ENCODE measurements around the gene ASPSCR1. TPM values are rescaled to one million over a fixed set of nuclear protein-coding genes. Genes with fewer than 3 reads are reported as not detected.

ASPSCR1 gene
- total RNA-seq, 4 donors from 2014 or later = 10.1 to 21.0 (median 17.1) TPM

DNA sequence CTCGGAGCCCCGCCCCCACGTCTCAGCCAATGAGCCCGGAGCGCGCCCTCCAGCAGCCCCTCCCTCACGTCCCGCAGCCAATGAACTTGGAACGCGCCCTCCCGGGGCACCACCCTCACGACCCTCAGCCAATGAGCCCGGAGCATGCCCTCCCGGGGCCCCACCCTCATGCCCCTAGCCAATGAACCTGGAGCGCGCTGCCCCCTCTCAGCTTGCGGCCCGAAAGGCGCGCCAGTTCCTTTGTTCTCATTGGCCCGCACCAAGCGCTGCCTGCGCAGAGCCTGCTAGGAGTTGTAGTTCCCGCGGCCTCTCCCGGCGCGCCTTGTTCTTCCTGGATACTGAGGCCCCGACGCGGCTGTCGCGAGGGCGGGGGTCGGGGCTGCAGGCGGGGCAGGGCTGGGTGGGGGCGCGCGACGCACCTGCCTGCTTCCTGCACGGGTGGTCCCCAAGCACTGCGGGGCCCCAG is 45.6 kb downstream of the ASPSCR1 start, which contains the start of gene LRRC45:
LRRC45 (plus strand) TSS at position 325 of the 466 bp plus-strand sequence. CDS start 339 bp downstream, outside the sequence.
- Histone ChIP-seq H3K36me3 (peaks cover 0 to 26% (median 4%) of the 10 kb centered on the region in 3 donors), H3K4me1 (peaks cover 25 to 52% (median 30%) of the 10 kb centered on the region in 3 donors), H3K9me3 (no peaks in the 10 kb centered on the region), H3K4me3 (peak within 1 kb of the TSS; percentile 62 to 97 (median 82)), H3K27ac (peak within 1 kb of the TSS; percentile 75 to 88 (median 84)), H3K27me3 (no peaks in the 10 kb centered on the region)
- WGBS, 2 donors = 0% methylated on average over 6 to 10 of the region's 42 CpGs
- intact Hi-C loops (cut with DNase I) = loop anchor here (2.0 kb wide), 1 partner anchor 64 kb away; no protein-coding TSS in a partner anchor
- DNase-seq = peak; percentile 99
- TF ChIP-seq, protein P1, sequence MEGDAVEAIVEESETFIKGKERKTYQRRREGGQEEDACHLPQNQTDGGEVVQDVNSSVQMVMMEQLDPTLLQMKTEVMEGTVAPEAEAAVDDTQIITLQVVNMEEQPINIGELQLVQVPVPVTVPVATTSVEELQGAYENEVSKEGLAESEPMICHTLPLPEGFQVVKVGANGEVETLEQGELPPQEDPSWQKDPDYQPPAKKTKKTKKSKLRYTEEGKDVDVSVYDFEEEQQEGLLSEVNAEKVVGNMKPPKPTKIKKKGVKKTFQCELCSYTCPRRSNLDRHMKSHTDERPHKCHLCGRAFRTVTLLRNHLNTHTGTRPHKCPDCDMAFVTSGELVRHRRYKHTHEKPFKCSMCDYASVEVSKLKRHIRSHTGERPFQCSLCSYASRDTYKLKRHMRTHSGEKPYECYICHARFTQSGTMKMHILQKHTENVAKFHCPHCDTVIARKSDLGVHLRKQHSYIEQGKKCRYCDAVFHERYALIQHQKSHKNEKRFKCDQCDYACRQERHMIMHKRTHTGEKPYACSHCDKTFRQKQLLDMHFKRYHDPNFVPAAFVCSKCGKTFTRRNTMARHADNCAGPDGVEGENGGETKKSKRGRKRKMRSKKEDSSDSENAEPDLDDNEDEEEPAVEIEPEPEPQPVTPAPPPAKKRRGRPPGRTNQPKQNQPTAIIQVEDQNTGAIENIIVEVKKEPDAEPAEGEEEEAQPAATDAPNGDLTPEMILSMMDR (IDR thresholded peaks at IDR 0.05) = no peak
- no peak for TF ChIP-seq POLR2A (IDR thresholded peaks at IDR 0.05)

DNA sequence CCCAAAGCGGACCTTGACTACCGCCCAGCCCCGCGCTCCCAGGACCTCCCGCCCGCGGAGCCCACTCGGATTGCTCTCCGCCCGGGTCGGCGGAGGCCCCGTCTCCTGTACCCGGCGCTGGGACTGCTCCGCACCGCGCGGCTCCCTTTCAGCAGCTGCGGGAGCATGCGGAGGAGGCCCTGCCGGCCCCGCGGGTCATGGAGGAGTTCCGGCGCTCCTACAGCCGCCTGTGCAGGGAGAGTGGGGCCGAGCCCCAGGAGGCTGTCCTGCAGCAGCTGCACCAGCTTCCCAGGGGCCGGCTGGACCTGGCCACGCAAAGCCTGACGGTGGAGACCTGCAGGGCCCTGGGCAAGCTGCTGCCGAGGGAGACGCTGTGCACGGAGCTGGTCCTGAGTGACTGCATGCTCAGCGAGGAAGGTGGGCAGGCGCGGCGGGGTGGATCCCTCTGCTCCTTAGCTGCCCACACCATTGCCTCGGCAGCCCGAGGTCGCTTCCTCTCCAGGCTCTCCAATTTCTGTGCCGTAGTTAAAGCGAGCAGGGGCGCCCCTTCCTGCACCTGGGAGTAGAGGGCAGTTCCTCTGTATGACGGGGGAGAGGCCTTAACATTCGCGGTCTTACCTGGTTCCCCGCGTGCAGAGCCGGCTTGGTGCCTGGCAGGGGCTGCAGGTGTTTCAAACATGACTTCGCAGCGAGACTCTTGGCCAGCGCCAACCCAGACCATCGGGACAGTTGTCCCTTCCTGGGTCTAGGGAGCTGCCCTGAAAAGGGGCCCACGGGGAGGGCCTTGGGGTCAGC is 46.2 kb downstream of the ASPSCR1 start:
- Histone ChIP-seq H3K27ac (peak overlapping the region; percentile 37 to 71 (median 57)), H3K4me3 (peak overlapping the region; percentile 62 to 97 (median 82)), H3K36me3 (peaks cover 0 to 20% (median 0%) of the 10 kb centered on the region in 3 donors), H3K9me3 (no peaks in the 10 kb centered on the region), H3K4me1 (peaks cover 25 to 52% (median 30%) of the 10 kb centered on the region in 3 donors), H3K27me3 (no peaks in the 10 kb centered on the region)
- intact Hi-C loops (cut with DNase I) = loop anchor here (2.0 kb wide), 1 partner anchor 65 kb away; no protein-coding TSS in a partner anchor
- WGBS, 2 donors = 3% methylated on average over 28 of the region's 55 CpGs; no CpG with 5 or more reads in 1 of the 2 donors
- no peak for DNase-seq
- TF ChIP-seq, protein P1 (IDR thresholded peaks at IDR 0.05) = no peak
- TF ChIP-seq POLR2A (IDR thresholded peaks at IDR 0.05) = no peak

DNA sequence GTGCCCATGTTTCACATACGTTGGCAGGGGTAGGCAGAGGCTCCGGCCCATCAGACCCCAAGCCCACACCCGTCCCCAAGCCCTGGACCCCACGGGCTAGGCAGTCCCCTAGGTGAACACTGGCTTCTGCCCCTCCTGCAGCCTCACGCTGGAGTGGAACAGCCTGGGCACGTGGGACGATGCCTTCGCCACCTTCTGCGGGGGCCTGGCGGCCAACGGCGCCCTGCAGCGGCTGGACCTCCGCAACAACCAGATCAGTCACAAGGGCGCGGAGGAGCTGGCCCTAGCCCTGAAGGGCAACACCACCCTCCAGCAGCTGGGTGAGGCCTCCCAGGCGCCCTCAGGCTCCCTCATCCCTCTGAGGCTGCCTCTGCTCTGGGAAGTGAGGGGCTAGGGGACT is 47.4 kb downstream of the ASPSCR1 start:
- H3K9me3 ChIP-seq = no peaks in the 10 kb centered on the region
- intact Hi-C loops (cut with DNase I) = no loop called here
- no peak for TF ChIP-seq POLR2A (IDR thresholded peaks at IDR 0.05)
- TF ChIP-seq, protein P1 (IDR thresholded peaks at IDR 0.05) = no peak
- WGBS, 2 donors = no CpG with 5 or more reads among the region's 17 CpGs
- no peak overlapping the region for H3K27ac ChIP-seq
- H3K4me3 ChIP-seq = no peak overlapping the region
- H3K27me3 ChIP-seq = no peaks in the 10 kb centered on the region
- DNase-seq = no peak
- H3K4me1 ChIP-seq = peaks cover 28 to 50% (median 33%) of the 10 kb centered on the region in 3 donors
- peaks cover 0 to 13% (median 0%) of the 10 kb centered on the region in 3 donors for H3K36me3 ChIP-seq

DNA sequence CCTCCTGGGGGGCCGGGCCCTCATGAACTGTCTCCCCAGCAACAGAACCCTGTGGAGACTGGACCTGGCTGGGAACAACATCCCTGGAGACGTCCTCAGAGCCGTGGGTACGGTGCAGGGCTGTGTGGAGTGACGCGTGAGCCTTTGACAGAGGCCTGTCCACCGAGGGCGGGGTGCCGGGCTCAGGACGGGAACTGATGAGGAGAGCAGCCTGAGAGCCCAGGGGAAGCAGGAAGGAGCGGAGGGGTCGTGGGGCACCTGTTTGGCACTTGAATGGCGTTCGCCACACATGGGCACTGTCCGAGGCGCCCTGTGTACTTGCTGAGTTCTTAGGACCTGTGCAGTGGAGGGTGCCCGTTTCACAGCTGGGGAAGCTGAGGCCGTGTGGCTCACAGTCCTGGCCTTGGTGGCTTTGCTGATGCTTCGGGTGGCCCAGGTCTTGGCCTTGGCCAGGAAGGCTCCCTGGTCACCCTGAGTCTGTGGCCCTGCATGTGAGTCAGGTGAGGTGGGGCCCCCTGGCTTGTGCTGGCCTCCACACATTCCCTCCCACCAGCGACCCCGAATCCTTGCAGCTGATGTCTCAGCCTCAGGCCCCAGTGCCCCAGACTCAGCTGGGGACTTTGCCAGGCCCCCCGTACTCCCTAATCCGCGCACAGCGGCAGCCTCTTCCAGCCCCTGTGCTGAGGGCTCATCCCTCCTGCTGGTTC is 48.1 kb downstream of the ASPSCR1 start:
- Histone ChIP-seq H3K9me3 (no peaks in the 10 kb centered on the region), H3K36me3 (peaks cover 0 to 13% (median 0%) of the 10 kb centered on the region in 3 donors), H3K4me3 (no peak overlapping the region), H3K27ac (no peak overlapping the region), H3K4me1 (peaks cover 34 to 50% (median 39%) of the 10 kb centered on the region in 3 donors), H3K27me3 (no peaks in the 10 kb centered on the region)
- TF ChIP-seq, protein P1 (IDR thresholded peaks at IDR 0.05) = no peak
- TF ChIP-seq POLR2A (IDR thresholded peaks at IDR 0.05) = no peak
- 90 to 96% methylated on average over 7 to 10 of the region's 25 CpGs for WGBS, 2 donors
- DNase-seq = no peak
- intact Hi-C loops (cut with DNase I) = no loop called here

All from esophagus squamous epithelium (tissue), 5 donors.